K562 (cell line): ENCODE measurements around the gene PRKACA.

Experiments used
- ATF7 ChIP-seq: fragments of 450-650 bp; IDR thresholded peaks from 2 replicates; pipeline ENCODE4 v1.7.1; 2014; ENCODE audit warnings: mild to moderate bottlenecking, moderate library complexity
- CCNT2 ChIP-seq: IDR thresholded peaks from 2 replicates; pipeline ENCODE4 v1.6.1; 2011; ENCODE audit warnings: borderline replicate concordance, low read depth, mild to moderate bottlenecking, moderate library complexity, mixed read lengths, low read length; ENCODE audit not compliant: insufficient read length; ENCODE audit errors: extremely low read depth
- CREB1 ChIP-seq, 2 experiments: sonication (generic) in 1 of 2; formaldehyde crosslinking in 1 of 2; IDR thresholded peaks; 2 replicates each; pipeline versions ENCODE4 v1.6.1 to v1.8.0; 2012 to 2022; ENCODE audit warnings: inconsistent platforms in 1 of 2, mild to moderate bottlenecking in 1 of 2, missing genetic modification reagents in 1 of 2, moderate library complexity in 1 of 2
- CTCF ChIP-seq, 3 experiments: IDR thresholded peaks in 2 of 3; conservative IDR thresholded peaks in 1 of 3; 2 replicates each; pipeline ENCODE4 v1.5.1; 2011 to 2012; ENCODE audit warnings: low read length in 3 of 3, mild to moderate bottlenecking in 3 of 3, control low read depth in 2 of 3, improper control_type of control experiment in 1 of 3, inconsistent platforms in 1 of 3, low read depth in 1 of 3, mixed read lengths in 1 of 3, moderate library complexity in 1 of 3; ENCODE audit not compliant: insufficient read depth in 2 of 3
- EP300 ChIP-seq: IDR thresholded peaks from 2 replicates; pipeline ENCODE4 v1.6.1; 2012; ENCODE audit warnings: low read length, improper control_type of control experiment
- EZH2 ChIP-seq: IDR thresholded peaks from 2 replicates; pipeline ENCODE4 v1.6.1; 2012; ENCODE audit warnings: low read depth, mild to moderate bottlenecking, inconsistent platforms, low read length, borderline replicate concordance
- FIP1L1 ChIP-seq: fragments of 200-400 bp; formaldehyde crosslinking; IDR thresholded peaks from 2 replicates; pipeline ENCODE4 v1.6.1; 2018; ENCODE audit warnings: mild to moderate bottlenecking, low read depth, low read length; ENCODE audit not compliant: poor library complexity, severe bottlenecking
- LEF1 ChIP-seq: fragments of 450-650 bp; IDR thresholded peaks from 2 replicates; pipeline ENCODE4 v1.6.1; 2016; ENCODE audit warnings: mild to moderate bottlenecking
- SLC30A9 ChIP-seq: fragments of 250-450 bp; sonication (Bioruptor Pico); IDR thresholded peaks from 2 replicates; pipeline ENCODE4 v1.8.0; 2022; ENCODE audit warnings: mild to moderate bottlenecking, moderate library complexity
- ZNF232 ChIP-seq: sonication (generic); formaldehyde crosslinking; IDR thresholded peaks from 2 replicates; pipeline ENCODE4 v1.8.0; 2022; ENCODE audit warnings: mild to moderate bottlenecking, missing genetic modification reagents
- ZNF518B ChIP-seq: fragments of 250-450 bp; sonication (Bioruptor Pico); IDR thresholded peaks from 2 replicates; pipeline ENCODE4 v1.5.0; 2021; ENCODE audit warnings: mild to moderate bottlenecking, moderate library complexity
- ZNF609 ChIP-seq: sonication (generic); formaldehyde crosslinking; IDR thresholded peaks from 2 replicates; pipeline ENCODE4 v1.8.1; 2023; ENCODE audit warnings: missing genetic modification reagents, mild to moderate bottlenecking, borderline replicate concordance
- TF ChIP-seq, protein P1 (sequence below), 2 experiments: fragments of 450-650 bp in 1 of 2; sonication (generic) in 1 of 2; formaldehyde crosslinking in 1 of 2; IDR thresholded peaks in 1 of 2; conservative IDR thresholded peaks in 1 of 2; 2 replicates each; pipeline versions ENCODE4 v1.6.1 to v1.8.1; 2016 to 2023; ENCODE audit warnings: mild to moderate bottlenecking in 2 of 2, moderate library complexity in 2 of 2, inconsistent platforms in 1 of 2, missing genetic modification reagents in 1 of 2
- TF ChIP-seq, protein P2 (sequence below): fragments of 250-450 bp; sonication (Bioruptor Pico); IDR thresholded peaks from 2 replicates; pipeline ENCODE4 v1.5.1; 2021; ENCODE audit warnings: mild to moderate bottlenecking

DNA sequence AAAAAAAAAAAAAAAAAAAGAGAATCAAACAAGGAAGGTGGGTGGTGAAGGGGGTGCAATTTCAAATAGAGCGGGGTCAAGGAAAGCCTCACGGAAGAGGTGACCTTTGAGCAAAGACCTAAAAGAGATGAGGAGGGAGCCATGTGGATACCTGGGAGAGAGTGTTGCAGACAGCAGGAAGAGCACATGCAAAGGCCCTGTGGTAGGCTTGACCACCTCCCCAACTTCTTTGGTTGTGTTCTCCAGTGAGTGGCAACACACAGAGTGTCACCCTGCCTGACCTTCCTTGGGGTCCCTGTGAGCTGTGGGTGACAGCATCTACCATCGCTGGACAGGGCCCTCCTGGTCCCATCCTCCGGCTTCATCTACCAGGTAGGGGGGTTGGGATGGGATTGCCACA lies 67.0 kb downstream of the PRKACA start:
- TF ChIP-seq EZH2 (no peak), ATF7 (no peak), CTCF (IDR thresholded peaks at IDR 0.05 in 2 of 3, conservative IDR thresholded peaks at IDR 0.05 in 1 of 3; ENCODE audit: insufficient read depth in 2 of 3, low read depth in 1 of 3, low read length in 3 of 3) (no peak), SLC30A9 (CRISPR knock-in tag) (no peak), CCNT2 (no peak), FIP1L1 (no peak), ZNF609 (CRISPR knock-in tag) (no peak), ZNF232 (CRISPR knock-in tag) (no peak), ZNF518B (no peak), CREB1 (IDR thresholded peaks at IDR 0.05) (no peak), CREB1 (CRISPR knock-in tag; IDR thresholded peaks at IDR 0.05) (no peak), LEF1 (no peak), EP300 (no peak)
- TF ChIP-seq, protein P1, sequence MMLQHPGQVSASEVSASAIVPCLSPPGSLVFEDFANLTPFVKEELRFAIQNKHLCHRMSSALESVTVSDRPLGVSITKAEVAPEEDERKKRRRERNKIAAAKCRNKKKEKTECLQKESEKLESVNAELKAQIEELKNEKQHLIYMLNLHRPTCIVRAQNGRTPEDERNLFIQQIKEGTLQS (IDR thresholded peaks at IDR 0.05), result no peak
- TF ChIP-seq, protein P1 (CRISPR knock-in tag; conservative IDR thresholded peaks at IDR 0.05), result no peak
- TF ChIP-seq, protein P2, sequence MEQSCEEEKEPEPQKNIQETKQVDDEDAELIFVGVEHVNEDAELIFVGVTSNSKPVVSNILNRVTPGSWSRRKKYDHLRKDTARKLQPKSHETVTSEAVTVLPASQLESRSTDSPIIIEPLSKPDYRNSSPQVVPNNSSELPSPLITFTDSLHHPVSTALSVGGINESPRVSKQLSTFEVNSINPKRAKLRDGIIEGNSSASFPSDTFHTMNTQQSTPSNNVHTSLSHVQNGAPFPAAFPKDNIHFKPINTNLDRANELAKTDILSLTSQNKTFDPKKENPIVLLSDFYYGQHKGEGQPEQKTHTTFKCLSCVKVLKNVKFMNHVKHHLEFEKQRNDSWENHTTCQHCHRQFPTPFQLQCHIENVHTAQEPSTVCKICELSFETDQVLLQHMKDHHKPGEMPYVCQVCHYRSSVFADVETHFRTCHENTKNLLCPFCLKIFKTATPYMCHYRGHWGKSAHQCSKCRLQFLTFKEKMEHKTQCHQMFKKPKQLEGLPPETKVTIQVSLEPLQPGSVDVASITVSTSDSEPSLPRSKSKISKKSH (CRISPR knock-in tag), result no peak
